ENCODE measurements around the gene TBX10.

DNA sequence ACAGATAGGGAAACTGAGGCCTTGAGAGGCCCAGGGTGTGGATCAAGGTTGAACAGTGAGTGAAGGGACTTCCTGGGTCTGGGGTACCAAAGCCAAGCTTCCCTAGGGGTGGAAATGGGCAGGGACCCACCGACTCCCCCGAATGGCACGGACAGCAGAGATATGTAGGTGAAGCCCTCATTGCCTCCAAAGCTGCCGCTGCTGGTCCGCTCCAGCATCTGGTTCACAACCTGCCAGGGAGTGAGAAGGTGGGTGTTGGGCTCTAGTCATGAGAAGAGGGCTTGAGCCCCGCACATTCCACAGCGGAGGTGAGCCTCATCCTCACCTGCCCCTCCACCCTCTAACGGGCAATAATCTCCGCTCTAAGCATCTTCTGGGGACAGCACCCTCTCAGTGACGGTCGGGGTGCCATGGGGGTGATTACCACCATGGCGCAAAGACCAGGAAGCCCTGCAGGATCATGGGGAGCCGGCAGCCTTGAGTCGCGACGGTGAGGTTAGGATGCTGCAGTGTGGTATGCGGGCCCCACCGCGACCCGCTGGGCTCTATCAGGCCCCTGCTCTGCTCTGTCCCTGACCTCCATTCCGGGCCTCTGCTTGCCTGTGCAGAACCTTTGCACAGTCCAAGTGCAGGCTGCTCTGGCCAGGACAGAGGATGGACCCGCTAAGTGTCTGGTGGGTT, 24.1 kb upstream of the TBX10 start:
- no peak for TF ChIP-seq EP300 (IDR thresholded peaks at IDR 0.05)
- TF ChIP-seq, protein P1, sequence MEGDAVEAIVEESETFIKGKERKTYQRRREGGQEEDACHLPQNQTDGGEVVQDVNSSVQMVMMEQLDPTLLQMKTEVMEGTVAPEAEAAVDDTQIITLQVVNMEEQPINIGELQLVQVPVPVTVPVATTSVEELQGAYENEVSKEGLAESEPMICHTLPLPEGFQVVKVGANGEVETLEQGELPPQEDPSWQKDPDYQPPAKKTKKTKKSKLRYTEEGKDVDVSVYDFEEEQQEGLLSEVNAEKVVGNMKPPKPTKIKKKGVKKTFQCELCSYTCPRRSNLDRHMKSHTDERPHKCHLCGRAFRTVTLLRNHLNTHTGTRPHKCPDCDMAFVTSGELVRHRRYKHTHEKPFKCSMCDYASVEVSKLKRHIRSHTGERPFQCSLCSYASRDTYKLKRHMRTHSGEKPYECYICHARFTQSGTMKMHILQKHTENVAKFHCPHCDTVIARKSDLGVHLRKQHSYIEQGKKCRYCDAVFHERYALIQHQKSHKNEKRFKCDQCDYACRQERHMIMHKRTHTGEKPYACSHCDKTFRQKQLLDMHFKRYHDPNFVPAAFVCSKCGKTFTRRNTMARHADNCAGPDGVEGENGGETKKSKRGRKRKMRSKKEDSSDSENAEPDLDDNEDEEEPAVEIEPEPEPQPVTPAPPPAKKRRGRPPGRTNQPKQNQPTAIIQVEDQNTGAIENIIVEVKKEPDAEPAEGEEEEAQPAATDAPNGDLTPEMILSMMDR (IDR thresholded peaks at IDR 0.05): no peak

All from gastroesophageal sphincter (tissue), 3 donors.